ENCODE results near the gene ZNF576.
A peak's percentile ranks its signal among the peaks of the same experiment; 100 is the strongest.
"Not testable (repeated sequence)": the region's sequence is repeated elsewhere in the genome, so short reads cannot be mapped to it uniquely, and the experiment has no call there.

ZNF576 gene

GRCh38 chr19:43575156-43575950, 21.0 kb upstream of the ZNF576 start, which contains the start of the genes PINLYP and XRCC1:
Gene PINLYP, plus strand, starts transcription at chr19:43575801. Its CDS starts 1,391 bp downstream, at chr19:43577192.
Gene XRCC1, minus strand, starts transcription at chr19:43575527. Its CDS starts 69 bp downstream, at chr19:43575458.
- peak; percentile 97 to 99 for DNase-seq

DNA sequence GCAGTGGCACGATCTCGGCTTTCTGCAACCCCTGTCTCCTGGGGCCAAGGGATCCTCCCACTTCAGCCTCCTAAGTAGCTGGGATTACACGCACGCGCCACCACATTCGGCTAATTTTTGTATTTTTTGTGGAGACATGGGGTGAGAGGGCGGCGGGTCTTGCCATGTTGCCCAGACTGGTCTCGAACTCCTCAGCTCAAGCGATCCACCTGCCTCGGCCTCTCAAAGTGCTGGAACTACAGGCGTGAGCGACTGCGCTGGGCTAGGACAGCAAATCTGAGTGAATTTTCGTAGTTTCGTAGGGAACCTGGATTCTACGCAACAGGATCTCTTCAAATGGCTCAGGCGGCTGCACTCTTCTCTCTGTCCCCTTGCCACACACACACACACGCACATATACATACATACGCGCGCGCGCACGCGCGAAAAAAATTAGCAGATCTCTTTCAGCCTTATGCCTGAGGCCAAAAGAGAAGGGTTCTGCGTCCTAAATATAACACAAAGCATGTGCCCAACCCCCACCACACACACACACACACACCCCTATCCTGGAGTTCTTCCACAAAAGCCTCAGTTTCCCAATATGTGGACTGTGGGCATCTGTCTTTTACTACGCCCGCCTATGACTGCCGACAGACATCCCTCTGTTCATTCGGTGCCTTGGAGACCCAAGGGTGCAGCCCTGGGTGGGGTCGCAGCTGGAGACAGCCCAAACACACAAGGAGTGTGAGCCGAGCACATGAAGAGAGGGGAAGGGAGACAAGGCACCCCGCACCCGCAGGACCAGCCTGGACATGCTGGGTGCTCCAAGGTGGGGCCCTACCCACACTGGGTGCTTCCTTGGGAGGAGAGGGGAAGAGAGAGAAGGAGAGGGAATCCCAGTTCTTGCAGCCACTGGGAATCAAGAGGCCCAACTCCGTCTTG, 20.2 kb upstream of the ZNF576 start:
- no peak for DNase-seq

- DNase-seq: no peak
Measured at GRCh38 chr19:43578787-43579186, 17.6 kb upstream of the ZNF576 start.

DNA sequence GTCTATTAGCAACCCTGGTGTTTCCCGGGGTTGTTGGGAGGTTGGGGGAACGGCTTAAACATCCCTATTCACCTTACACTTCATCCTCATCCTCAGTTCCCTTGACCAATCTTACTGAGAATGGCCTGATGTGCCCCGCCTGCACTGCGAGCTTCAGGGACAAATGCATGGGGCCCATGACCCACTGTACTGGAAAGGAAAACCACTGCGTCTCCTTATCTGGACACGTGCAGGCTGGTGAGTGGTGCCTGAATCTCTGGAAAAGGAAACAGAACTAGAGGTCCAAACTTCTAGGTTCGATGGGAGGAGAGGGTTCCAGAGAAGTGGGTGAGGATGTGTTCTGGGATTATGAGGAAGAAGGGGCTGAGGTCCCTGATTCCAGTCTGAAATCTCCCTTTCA, 14.9 kb upstream of the ZNF576 start:
- no peak for DNase-seq

DNA sequence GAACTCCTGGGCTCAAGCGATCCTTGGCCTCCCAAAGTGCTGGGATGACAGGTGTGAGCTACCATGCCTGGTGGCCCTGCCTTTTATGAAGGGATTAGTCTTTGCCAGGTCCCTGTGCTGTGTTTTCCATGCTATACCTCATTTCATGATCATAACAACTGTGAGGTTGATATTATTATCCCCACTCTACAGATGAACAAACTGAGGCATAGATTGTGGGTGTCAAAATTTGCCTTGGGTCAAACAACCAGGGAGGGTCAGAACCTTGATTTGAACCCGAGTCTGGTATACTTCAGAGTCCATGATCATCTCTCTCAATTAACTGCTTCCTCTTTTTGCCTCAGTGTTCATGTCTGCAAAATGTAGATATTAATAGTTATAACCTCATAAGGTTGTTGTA, 13.9 kb upstream of the ZNF576 start:
- no peak for DNase-seq

- DNase-seq: no peak
Measured at GRCh38 chr19:43584484-43584883, 11.9 kb upstream of the ZNF576 start.

GRCh38 chr19:43586346-43586745, 10.0 kb upstream of the ZNF576 start:
- DNase-seq: no peak

DNA sequence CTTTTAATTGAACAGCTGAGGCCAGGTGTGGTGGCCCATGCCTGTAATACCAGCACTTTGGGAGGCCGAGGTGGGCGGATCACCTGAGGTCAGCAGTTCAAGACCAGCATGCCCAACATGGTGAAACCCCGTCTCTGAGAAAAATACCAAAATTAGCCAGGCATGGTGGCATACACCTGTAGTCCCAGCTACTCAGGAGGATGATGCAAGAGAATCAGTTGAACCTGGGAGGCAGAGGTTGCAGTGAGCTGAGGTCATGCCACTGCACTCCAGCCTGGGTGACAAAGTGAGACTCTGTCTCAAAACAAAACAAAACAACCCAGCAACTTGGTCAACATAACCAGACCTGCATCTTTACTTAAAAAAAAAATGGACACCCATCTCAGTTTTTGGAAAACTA, 9.4 kb upstream of the ZNF576 start:
- DNase-seq: not testable (repeated sequence)

DNA sequence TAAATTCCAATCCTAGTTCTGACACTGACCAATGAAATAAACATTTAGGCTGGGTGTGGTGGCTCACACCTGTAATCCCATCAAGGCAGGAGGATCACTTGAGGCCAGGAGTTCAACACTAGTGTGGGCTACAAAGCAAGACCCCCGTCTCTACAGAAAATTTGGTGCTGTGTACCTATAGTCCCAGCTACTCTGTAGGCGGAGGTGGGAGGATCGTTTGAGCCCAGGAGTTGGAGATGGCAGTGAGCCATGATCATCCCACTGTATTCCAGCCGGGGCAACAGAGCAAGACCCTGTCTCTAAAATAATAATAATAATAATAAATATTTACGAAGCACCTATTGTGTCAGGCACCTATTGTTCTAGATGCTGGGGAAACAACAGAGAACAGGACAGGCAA, 7.1 kb upstream of the ZNF576 start:
- DNase-seq: no peak

DNA sequence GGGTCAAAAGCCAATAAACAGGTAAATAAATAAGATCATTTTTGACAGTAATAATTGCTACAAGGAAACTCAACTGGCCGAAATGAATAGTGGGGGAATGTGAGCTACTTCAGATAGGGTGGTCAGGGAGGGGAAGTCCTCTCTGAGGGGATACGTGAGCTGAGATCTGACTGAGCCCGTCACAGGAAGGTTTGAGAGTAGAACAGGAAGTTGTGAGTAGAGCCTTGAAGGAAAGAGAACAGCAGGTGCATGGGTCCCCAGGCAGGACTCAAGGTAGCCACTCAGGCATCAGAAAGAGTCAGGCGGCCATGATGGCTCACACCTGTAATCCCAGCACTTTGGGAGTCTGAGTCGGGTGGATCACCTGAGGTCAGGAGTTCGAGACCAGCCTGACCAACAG, 6.7 kb upstream of the ZNF576 start:
- no peak for DNase-seq

DNA sequence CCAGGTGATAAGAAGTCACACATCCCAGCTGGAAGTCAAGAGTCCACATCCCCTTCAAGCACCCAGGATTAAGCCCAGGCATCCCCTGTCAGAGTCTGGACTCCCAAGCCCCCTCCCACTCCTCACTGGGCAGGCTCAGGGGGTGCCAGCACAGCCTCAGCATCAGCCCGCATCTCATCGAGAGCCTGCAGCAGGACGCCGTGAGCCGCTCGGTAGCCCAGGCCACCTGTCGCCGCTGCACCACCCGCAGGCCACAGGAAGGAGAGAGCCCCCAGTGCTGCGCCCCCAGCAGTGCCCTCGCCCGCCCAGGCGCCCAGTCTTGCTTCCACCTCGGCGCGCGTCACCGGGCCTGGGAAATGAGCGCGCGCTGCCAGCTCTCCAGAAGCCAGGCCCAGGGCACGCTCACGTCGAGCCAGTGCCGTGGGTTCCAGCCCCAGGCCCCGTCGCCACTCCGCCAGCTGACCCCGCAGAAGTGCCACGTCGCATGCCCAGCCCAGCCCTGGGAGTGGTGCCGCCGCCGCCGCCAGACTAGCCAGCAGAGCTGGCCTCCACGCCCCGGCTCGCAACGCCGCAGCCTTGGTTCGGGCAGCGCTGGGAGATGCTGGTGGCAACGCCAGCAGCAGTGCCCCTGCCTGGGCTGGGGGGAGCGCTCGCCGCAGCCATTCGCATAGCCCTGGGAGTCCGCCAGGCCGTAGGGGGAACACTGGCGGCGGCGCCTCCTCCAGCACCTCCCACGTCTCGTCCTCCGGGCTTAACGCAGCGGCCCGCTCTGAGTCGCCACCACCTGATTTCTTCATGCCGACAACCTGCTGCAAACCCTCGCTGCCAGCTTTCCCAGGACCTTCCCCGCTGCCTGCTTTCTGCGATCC, 4.3 kb upstream of the ZNF576 start:
- DNase-seq: no peak

- DNase-seq: no peak
Measured at GRCh38 chr19:43592800-43593350, 3.5 kb upstream of the ZNF576 start.

DNA sequence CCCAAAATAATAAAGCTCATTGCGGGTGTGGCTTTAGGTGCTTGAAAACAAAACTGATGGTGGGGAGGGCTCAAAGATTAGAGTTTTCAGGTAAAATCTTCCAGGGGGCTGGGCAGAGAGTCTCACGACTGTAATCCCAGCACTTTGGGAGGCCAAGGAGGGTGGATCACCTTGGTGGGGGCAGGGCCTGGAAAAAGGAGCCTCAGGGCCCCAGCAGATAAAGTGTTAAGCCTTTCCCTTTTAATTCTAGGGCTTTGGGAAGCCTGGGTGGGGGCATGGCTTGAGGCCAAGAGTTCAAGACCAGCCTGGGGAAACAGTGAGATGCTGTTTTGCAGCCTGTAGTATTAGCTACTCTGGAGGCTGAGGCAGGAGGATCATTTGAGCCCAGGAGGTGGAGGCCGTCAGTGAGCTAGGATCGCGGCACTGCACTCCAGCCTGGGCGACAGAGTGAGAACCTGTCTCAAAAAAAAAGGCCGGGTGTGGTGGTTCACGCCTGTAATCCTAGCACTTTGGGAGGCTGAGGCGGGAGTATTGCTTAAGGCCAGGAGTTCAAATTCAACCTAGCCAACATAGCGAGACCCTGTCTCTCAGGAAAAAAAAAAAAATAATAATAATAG, 2.2 kb upstream of the ZNF576 start:
- DNase-seq: no peak

DNA sequence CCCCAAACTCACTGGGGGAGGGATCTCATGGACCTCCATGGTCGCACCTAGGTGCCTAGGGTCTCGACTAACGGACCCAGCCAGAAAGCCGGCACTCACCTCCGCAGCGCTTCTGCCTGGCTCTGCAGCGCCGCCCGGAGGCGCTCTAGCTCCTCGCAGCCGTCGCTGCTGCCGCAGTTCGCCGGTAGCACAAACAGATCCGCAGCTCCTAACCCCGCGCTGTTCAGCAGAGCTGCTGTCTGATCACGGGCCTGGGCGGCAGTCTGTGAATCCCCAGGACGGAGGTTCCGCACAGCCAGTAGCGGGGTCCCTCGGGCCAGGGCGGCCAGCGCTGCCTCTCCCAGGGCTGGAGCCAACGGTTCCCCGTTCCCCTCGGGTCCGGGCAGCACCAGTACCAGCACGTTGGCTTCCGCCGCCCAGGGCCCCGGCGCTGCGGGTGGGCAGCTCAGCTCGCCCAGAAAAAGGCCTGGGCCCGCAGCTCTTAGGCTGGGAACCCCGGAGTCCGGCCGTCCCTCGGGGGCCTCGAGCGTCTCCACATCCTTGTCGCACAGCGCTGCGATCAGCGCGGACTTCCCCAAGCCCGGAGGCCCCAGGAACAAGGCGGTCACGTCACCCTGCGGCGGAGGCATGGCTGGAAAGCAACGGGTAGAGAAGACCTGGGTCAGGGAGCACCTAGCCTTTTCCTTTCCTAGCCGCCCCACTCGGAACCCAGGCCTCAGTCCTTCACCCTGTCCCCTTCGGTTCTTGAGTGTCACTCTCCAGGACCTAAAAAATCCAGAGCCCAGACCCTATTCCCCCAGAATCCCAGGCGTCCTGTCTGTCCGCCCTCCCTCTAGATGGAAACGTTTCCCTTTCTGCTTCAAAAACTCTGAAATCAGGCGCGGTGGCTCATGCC, 1.4 kb upstream of the ZNF576 start:
- peak in 1 of 2 experiments; percentile 67 for DNase-seq

DNA sequence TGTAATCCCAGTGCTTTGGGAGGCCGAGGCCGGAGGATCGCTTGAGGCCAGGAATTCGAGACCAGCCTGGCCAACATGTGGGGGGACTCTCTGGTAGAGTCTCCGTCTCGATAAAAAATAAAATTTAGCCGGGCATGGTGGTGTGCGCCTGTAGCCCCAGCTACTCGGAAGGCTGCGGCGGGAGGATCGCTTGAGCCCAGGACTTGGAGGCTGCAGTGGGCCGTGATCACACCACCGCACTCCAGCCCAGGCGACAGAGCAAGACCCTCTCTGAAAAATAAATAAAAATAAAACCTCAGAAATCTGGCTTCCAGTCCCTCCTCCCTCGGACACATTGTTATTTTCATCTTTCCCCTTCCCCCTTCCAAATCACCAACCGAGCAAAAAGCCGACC, 793 bp upstream of the ZNF576 start:
- no peak for DNase-seq

DNA sequence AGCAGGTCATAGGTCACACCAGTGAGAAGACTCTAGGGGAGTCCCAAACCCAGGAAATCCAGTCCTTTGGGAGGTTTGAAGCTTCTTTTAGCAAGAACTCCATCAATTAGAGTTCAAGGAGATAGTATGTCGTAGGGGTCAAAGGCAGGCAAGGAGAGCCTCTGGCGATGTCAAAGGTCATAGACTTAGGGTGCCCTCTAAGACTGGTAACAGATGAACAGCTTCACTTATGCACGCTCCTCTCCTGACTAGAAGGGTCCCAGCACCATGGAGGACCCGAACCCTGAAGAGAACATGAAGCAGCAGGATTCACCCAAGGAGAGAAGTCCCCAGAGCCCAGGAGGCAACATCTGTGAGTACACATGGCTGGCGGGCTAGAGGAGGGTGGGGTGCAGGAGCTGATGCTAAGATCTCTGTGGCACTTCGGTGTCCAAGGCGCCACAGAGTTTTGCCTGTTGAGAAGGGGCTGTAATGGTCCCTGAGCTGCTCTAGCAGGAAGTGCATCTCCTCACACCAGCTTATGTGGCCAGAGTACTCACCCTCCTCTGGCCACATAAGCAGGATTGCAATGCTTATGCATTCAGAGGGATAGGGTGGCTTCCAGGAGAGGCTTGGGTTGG, 557 bp downstream of the ZNF576 start:
- no peak for DNase-seq

DNA sequence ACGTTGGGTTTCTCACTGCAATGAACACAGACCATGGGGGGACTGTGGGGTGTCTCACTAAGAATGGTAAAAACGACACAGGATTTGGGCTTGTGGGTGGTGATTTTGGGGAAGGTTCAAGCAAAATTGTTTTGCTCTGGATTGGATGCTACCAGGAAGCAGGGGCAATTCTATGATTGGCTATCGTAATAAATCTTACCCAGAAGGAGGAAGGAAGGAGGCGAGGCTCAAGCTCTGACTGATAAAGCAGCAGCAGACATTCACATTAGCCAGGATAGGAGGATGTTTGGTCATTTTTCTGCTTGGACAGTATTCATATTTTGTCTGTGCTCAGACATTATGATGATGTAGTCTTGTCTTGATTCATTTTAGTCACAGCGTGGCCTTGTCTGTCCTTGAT, 1.5 kb downstream of the ZNF576 start:
- no peak for DNase-seq

GRCh38 chr19:43598445-43599240, 2.2 kb downstream of the ZNF576 start:
- DNase-seq: no peak

- no peak for DNase-seq
Measured at GRCh38 chr19:43599635-43600295, 3.4 kb downstream of the ZNF576 start.
